Neural cell (in vitro differentiated cells): ENCODE measurements around the gene RPL7L1.

Source experiments
- EP300 ChIP-seq: fragments of 450-650 bp; conservative IDR thresholded peaks from 2 replicates; pipeline ENCODE4 v1.6.1; 2014; ENCODE audit warnings: antibody characterized with exemption, mild to moderate bottlenecking, moderate library complexity; ENCODE audit not compliant: poor library complexity, severe bottlenecking
- EZH2 ChIP-seq: fragments of 200-600, 300-800 bp; shearing (Covaris generic), sonication (generic); IDR thresholded peaks from 2 replicates; pipeline ENCODE4 v1.6.1; 2014; ENCODE audit warnings: antibody characterized with exemption, low read length, borderline replicate concordance, mild to moderate bottlenecking; ENCODE audit not compliant: insufficient read depth, poor library complexity, severe bottlenecking
- POLR2AphosphoS5 ChIP-seq: IDR thresholded peaks from 2 replicates; pipeline ENCODE4 v1.6.1; 2012
- RAD21 ChIP-seq: fragments of 450-650 bp; conservative IDR thresholded peaks from 2 replicates; pipeline ENCODE4 v1.6.1; 2014; ENCODE audit warnings: antibody characterized with exemption, mild to moderate bottlenecking, moderate library complexity
- SMC3 ChIP-seq: fragments of 450-650 bp; conservative IDR thresholded peaks from 2 replicates; pipeline ENCODE4 v1.6.1; 2014; ENCODE audit warnings: antibody characterized with exemption, mild to moderate bottlenecking, moderate library complexity; ENCODE audit not compliant: poor library complexity
- TAF1 ChIP-seq: IDR thresholded peaks from 2 replicates; pipeline ENCODE4 v1.6.1; 2012; ENCODE audit warnings: low read depth
- TF ChIP-seq, protein P1 (sequence below): fragments of 450-650 bp; IDR thresholded peaks from 2 replicates; pipeline ENCODE4 v1.5.1; 2014; ENCODE audit warnings: antibody characterized with exemption, mild to moderate bottlenecking, moderate library complexity; ENCODE audit not compliant: poor library complexity, severe bottlenecking

DNA sequence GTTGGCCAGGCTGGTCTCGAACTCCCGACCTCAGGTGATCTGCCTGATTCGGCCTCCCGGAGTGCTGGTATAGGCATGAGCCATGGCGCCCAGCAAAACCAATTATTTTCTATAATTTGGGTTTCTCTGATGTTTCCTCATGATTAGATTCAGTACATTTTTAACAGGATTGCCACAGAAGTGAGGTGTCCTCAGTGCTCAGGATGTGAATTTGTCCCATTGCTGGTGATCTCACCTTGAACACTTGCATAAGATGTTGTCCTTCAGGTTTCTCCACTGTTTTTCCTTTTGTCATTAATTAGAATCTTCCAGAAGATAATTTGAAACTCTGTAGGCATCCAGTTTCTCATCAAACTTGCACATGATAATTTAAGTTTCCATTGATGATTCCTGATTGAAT is 45.4 kb upstream of the RPL7L1 start:
- TF ChIP-seq, protein P1, sequence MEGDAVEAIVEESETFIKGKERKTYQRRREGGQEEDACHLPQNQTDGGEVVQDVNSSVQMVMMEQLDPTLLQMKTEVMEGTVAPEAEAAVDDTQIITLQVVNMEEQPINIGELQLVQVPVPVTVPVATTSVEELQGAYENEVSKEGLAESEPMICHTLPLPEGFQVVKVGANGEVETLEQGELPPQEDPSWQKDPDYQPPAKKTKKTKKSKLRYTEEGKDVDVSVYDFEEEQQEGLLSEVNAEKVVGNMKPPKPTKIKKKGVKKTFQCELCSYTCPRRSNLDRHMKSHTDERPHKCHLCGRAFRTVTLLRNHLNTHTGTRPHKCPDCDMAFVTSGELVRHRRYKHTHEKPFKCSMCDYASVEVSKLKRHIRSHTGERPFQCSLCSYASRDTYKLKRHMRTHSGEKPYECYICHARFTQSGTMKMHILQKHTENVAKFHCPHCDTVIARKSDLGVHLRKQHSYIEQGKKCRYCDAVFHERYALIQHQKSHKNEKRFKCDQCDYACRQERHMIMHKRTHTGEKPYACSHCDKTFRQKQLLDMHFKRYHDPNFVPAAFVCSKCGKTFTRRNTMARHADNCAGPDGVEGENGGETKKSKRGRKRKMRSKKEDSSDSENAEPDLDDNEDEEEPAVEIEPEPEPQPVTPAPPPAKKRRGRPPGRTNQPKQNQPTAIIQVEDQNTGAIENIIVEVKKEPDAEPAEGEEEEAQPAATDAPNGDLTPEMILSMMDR: no peak
- TF ChIP-seq POLR2AphosphoS5 (no peak), EZH2 (no peak), SMC3 (no peak), TAF1 (no peak), EP300 (no peak), RAD21 (no peak)
